ENCODE results near the gene ATXN7.
A peak's percentile ranks its signal among the peaks of the same experiment; 100 is the strongest.

The ATXN7 gene

DNA sequence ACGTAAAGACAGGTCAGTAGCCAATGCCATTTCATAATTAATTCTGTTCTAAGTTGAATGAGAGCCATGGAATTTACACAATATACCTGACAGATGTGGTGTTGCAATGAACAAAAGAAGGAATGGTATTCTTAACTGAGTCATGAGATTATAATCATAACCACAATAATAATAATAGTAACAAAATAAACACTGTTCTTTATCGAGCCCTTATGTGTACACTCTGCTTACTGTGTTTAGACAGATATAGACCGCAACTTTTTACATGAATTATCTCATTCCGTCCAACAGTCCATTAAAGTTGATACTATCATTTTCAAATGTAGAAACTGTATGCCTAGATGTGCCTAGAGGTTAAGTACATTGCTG lies 76.7 kb downstream of the ATXN7 start:
- no peak for DNase-seq

DNA sequence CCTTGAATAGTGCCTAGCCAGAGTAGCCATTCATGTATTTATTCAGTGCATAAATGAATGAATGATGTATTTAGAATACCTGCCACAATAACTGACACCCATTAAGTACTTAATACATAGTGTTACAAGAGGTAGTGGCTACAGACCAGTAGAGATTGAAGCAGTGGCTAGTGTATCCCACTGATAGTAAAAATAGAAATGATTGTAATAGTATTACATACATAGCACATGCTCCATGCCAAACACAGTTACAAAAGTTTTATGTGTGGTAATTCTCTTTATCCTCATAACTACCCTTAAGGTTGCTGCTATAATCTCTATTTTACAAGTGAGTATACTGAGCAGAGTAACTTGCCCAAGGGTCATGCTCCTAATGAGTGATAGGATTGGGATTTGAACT lies 78.9 kb downstream of the ATXN7 start:
- DNase-seq: no peak

DNA sequence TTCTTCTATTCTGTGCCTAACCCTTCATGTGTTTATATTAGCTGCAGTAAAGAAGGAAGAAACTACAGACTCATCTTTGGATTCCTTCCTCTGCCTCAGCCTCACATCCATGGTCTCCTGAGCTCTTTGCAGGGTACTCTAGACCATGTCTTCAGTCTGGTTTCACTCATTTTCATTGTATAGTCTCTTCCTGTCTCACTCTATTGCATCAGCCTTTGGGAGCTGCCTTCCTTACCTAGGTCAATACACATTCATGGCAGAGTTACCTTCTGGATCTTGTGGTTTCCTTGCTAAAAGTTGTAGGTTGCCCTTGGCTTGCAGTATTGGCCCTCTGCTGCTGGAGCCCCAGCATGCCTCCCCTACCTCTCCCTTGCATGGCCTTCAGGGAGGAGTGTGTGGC lies 80.0 kb downstream of the ATXN7 start:
- DNase-seq: no peak

DNA sequence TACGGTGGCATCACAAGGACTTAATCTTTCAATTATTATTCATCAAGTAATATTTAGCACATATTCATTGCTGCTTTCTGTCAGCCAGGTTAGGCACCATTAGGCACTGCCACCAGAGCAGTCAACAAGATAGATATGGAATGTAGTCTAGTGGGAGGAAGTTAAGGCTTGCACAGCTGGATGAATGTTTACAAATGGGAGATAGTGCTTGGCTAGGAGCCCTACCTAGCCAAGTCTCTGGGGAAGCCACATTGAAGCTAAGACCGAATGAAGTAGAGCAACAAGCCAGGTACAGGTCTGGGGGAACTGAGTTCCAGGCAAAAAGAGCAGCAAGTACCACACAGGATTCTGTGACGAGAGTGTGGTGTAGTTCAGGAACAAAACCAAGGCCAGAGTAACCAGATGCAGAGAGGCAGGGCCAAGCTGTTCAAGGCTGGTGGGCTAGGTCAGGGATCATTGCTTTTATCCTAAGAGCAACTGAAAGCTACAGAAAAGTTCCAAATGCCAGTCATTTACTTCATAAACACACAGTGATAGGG lies 82.0 kb downstream of the ATXN7 start:
- no peak for DNase-seq

DNA sequence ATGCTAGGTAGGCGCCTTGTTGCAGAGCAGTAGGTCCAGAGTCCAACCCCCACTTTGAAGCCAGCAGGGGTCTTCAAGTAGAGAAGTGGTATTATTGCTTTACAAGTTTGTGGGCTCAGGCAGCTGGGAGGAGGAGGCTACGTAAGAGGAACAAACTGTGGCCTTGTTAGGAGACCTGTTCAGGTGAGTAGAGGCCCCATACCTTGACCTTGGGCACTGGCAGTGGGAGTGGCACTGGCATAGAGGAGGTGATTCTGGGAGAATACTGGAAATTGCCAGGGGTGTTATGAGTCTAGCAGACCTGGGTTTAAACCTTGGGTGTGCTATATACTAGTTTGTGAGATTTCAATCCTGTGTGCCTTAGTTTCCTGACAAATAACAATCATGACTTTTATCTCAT lies 83.1 kb downstream of the ATXN7 start:
- no peak for DNase-seq

DNA sequence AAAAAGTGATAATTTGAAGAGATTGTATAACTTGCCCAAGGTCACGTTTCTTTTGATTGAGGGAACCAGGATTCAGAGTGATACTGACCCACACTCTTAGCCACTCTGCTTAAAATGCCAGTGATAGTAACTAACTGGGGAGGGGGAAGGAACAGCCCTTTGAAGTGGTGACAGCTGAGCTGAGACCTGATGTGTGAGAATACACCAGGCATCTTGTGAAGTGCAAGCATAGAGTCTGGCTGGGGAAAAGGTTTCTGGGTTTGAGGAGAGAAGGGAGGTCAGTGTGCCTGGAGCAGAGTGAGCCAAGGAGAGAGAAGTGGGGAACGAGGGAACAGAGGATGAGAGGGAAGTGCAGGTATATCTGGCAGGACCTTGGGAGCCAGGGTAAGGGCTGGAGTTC lies 83.9 kb downstream of the ATXN7 start:
- no peak for DNase-seq

DNA sequence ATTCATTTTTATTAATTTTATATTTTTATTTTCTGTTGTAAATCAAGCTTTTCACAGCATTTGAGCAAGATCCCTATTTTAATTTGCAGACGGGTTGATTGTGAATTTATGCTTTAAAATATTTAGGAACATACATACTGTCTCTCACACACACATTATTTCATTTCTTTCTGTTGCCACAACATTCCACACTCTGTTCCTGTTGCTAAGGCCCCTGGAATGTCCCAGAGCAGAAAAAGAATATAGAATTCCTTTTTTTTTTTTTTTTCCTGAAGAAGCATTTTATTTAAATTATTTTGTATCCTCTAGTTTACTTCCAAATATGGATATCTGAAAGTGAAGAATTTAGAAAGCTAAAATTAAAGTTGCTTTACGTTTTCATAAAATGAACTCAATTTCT lies 85.3 kb downstream of the ATXN7 start:
- no peak for DNase-seq

DNA sequence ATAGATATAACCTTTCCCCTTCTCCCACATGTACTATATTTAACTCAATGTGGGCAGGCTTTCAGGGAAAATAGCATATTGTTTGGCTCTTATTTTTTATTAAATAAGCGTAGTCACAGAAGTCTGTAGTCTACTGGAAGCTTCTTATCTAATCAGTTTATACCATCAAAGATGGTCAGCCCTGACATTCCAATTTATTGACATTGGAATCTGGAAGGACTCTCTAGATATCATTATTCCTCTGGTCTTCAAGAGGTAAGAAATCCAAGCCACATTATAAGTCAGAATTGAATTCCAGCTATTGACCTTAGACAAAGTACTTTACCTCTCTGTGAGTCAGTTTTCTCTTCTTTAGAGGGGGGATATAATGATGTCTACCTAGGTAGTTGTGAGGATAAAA lies 87.0 kb downstream of the ATXN7 start:
- DNase-seq: no peak

DNA sequence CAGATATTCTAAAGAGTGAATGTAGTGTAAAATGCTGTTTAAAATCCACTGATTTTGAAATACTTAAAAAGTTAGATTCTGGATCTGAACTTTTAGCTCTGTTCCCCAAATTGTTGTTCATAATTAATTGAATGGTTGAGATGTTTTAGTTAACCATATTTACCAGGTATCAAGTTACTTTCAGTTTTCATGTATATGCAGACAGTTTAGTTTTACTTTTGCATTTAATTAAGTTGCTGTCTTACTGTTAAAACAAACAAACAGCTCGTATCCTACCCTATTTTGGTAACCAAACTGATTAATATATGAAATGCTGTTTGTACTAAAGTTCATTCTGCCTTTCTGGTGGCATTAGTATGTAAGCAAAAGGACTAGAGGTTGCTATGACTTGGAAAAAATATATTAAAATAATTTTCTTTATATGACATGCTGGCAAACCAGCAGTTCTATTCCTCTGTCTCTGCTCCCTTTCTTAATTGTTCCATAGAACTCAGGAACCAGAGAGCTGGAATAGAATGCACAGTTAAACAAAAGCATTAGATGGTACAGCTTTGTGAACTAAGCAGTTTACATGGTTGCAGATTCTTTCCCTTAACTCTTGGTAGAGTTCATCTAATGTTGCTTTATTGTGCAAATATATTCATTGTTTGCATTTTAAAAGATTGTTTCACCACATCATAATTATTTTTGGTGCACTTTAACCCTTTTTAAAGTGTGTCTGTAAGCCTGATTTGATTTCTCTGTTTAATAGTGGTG lies 88.0 kb downstream of the ATXN7 start:
- no peak for DNase-seq

DNA sequence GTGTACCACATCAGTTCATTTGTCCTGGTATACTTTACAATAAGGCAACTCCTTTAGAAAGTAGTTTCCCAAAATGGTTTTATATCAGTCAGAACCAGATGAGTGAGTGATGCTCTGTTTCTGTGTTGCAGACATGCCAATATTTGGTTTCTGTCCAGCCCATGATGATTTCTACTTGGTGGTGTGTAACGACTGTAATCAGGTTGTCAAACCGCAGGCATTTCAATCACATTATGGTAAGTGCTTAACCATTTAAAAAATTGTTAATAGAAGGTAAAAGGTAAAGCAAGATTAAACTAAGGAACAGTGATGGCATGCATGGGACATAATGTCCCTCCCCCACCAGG lies 88.6 kb downstream of the ATXN7 start:
- DNase-seq: no peak

DNA sequence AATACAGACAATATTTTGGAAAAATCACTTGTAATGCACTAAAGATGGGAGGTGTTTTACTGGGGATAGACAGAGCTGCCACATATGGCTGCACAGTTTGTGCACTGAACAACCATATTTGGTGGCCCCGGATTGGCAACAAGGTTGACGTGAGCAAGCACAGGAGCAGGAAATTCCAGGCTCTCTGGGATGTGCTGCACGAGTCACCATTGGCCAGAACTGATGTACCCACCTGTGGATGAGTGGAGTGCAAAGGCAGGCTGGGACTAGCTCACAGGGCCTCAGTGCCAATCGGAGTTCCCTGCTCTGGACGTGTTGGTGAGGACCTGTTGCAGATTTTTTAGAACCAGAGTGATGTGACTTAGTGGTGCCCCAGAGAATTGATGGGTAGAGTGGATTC lies 90.5 kb downstream of the ATXN7 start:
- DNase-seq: no peak

DNA sequence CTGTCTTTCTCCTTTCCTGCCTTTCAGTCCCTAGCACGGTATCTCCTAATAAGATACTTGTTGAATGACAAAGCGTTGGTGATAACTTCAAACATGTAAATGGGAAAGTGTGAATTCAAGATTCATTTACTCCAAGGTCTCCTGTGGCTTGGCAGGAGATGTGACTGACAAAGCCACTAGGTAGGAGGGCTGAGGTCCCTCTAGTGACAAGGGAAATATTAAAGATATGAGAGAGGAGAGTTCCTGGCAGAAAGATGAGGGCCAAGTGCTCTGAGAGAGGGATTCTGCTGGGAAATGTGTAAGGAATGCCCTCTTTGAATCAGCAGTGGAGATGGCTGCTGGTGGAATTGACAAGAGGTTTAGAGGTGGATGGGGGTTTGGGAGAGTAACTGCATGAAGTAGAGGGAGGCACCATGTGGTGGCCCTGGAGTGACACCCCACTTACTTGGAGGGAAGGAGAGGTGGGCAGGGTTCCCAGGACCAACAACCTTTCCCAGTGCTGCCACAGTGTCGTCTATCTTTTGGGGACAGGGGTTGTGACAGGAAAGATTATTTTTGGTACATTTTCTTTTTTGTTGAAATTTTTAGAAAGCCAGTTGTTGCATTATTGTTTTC lies 91.5 kb downstream of the ATXN7 start:
- DNase-seq: no peak

DNA sequence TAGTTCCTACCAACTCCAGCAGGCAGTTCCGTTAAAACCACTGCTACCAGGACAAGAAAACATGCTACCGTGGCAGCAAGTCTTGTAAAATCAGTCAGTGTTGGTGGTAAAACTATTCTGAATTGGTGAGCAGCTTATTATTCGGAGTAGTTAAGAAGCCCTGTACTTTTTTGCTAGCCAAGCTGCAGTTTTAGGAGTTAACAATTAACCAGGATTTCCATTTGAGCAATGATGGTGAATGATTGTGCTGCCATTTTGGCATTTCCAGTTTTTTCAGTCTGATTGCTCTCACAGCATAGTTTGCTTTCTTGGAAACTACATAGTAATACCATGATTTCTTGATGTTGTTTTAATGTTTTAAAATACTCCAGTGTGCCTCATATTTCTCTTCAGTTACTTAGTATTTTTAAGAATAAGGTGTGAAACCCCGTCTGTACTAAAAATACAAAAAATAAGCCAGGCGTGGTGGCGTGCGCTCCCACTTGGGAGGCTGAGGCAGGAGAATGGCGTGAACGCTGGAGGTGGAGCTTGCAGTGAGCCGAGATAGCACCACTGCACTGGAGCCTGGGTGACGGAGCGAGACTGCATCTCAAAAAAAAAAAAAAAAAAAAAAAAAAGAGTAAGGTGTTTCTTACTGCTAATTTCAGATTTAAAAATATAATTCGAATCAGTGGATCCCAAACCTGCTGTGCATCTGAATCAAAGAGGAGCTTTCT lies 92.3 kb downstream of the ATXN7 start:
- no peak for DNase-seq

DNA sequence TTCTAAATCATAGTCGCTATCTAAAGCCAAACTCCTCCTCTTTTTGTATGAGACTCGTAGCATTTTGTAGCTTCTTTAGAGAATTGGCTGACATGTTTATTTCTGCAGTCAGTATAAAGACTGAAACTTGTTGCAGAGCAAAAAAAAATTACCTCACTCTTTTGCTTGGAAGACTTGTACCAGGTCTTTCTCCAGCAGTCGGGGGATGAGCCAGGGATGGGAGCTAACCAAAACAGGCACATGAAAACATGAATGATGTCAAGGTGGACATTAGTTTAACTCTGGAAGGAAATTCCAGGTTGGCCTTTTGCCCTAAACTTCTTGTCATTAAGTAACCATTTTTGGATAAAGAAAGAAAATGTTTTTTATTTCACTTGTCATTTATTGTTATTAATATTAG lies 95.5 kb downstream of the ATXN7 start:
- DNase-seq: no peak

DNA sequence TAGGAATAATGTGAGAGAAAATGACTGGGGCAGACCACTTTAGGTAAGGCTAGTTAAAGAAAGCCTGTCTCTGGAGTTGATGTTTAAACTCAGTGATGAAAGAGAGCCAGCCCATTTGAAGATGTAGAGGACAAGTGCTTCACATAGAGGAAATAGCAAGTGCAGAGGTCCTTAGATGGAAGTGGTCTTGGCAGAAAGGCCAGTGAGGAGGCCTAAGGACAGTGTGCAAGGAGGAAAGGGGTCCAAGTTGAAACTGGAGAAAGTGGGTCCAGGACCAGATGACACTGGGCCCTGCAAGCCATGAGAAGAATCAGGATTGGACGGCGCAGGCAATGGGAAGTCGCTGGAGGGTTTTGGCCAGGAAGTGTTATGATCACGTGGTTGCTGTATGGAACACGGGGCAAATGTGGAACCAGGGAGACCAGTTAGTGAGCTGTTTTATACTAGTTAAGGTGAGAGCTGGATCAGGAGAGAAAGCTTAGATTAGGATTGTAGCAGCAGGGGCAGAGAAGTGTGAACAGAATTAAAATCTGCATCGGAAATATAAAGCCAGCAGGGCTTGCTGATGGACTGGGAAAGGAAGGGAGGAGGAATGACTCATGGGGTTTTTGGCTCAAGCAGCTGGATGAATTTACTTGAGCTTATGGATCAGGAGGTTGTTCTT lies 96.5 kb downstream of the ATXN7 start:
- no peak for DNase-seq

DNA sequence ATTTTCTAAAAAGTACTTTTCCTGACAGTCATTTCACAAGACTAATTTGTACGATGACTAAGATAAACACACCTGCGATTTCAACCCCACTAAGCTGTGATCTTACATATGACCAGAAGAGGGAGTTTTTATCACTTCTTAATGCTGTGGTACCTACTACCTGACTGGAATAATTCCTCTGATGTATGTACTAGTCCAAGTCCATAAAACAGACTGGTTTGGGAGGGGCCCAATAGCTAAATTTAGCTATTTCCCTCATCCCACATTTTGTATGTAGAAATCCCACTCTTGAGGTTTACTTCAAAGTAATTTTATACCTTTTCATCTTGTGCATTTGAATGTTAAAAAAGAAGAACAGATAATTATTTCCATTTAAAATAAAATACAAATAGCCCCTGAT lies 98.2 kb downstream of the ATXN7 start:
- no peak for DNase-seq

DNA sequence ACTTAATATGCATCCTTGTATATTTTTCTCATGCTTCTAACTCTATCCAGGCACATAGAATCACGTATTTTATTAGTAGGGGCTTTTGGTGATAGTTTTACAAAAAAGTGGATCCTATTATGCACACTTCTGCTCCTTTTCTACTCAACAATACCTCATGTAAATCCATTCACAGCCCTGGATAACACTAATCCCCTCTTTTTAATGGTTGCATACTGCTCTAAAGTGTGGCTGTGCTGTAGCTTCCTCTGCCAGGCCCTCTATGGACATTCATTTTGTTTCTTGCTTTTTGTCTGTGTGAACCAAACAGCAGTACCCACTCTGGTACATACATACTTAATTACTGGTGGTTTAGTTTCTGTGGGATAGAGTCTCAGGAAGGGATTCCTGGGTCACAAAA lies 99.8 kb downstream of the ATXN7 start:
- no peak for DNase-seq

DNA sequence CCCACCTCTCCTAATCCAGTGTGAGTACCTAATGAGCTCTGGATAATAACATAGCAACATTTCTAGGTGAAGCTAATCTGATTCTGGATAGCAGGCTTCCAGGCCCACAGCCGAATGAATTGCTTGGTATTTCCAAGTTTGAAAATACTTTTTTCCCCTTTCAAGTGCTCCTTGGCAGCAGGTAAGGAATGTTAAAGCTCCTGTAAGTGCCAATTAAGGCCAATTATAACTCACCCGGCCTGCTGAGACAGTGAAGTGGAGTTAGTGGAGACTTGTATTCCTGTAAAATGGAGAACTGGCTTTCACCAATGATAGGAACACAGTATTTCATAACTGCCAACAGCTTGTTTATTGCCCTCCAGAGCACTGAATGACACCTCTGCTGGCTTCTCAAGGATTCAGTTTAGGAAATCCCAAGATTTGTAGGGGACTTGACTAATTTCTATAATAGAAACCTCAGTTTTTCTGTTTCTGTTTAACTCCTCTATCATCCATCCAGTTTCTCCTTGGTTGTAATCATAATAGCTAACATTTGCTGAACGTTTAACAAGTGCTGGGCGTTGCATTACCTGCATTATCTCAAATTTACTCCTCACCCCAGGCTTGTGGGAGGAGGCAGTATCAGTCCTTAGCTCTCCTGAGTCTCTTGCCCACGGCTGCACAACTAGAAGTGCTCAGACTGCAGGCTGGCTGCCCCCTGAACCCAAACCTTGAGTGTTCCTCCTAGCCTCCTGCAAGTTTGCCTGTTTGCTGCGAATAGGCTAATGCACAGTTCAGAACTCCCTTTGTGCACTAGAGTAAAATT lies 101.2 kb downstream of the ATXN7 start:
- DNase-seq: no peak

DNA sequence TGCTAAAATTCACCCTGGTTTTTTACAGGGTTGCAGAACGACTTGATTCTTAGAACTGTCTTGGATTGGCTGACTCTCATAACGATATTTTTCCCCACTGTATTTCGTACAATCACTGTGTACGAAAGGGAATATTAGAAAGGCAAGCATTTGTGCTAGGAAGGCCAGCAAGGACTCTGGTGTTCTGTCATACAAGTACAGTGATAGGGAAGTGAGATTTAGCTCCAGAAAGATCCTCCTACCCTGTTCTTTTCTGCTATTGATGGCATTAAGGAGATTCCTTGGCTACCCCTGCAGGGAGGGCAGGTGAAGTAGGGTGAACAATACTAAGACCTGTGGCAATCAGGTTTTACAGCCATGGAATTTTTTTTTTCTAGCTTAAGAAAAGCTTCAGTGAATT lies 102.3 kb downstream of the ATXN7 start:
- no peak for DNase-seq

DNA sequence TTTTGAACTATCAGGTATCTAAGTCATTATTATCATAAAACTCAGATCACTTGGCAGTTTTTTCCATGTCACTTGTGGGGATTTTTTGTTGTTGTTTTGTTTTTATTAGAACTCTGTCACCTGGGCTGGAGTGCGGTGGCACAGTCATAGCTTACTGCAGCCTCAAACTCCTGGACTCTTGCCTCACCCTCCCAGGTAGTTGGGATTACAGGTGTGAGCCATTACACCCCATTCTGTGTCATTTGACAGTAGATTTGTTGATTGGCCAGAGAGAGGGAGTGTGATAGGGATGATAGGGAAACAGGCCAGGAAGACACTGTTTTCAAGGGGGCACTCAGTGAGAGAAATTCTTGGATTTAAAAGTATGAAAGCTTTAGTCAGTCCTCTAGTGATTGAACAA lies 103.2 kb downstream of the ATXN7 start:
- no peak for DNase-seq

DNA sequence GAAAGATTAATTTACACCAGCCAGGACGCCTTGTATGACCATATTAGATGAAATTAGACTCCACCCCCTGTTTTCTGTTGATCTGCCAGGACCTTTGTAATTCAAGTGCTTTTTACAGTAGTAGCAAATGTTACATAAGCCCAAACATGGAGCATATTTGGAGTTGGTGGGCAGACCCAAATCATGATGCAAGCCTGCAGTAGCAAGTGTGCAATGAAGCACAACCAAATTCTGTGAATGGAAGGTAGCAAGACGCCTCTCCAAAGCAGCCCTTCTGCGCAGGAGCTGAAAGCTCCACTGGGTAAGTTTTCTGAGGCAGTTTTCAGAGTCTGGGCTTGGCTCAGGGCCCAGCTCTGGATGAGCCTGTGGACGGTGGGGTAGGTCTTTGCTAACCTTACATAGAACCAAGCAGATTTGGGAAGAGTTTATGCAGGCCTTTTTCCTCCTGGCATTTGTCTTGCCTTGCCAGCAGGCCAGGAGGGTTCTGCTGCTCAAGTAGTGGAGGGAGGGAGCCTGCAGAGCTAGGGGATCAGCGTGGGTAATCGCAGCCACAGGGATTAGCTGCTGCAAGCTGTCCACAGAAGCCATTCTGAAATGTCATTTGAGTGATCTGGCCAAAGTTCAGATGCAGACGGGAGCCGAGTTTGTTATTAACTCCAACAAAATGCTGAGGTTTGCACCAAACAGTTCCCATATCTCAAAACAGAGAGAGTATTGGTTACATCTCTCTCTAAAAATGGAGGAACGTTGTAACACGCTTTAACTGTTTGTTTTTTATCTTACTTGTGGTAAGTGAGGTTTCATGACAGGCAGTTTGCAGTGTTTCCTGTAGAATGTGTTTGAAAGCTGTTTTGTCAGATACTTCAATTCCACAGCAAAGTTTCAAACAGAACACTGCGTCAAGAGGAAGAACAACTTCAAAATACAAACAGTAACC lies 104.3 kb downstream of the ATXN7 start:
- peak; percentile 22 for DNase-seq

All from activated CD4-positive, alpha-beta T cell treated with anti-CD3 and anti-CD28 coated beads for 48 hours (primary cell).